ENCODE measurements around the gene RPS15. TPM values are rescaled to one million over a fixed set of nuclear protein-coding genes. Genes with fewer than 3 reads are reported as not detected.
"Not testable (repeated sequence)": the region's sequence is repeated elsewhere in the genome, so short reads cannot be mapped to it uniquely, and the experiment has no call there.

Gene RPS15
- total RNA-seq, 1 donor from 2014 or later: 1,175 TPM

DNA sequence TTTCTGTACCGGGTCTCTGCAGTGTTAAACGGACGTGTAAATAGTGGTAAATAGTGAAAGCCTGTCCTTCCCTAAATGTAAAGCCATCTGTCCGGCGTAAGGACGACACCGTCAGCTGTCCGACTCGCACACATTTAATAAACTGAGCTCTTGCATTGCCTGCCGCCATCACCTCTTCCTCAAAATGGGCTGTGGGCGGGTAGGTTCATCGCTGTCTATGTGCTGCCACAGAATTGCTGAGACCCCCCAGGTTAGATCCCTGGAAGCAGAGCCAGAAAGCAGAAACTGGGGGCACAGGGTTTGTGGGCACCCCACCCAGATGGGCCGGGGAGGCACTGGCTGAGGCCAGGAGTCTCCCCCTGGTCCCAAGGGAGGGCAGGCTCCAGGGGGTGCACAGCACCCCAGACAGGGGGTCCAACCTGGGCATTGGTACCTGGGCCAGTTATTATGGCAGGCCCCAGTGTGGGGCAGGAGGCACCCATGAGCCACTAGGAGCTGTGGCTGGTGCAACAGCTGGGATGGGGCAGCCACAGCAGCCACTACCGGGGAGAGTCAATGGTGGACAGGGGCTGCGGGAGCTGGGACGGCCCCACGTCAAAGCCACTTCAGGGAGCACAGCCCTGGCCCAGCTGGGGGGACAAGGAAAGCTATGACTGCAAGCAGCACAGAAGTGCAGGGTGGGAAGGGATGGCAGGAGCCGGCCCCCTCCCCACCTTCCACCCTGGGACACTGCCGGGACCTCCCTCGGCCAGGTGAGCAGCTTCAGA lies 35.1 kb downstream of the RPS15 start:
- peak overlapping the region; percentile 49 for H3K4me3 Mint-ChIP-seq (ENCODE audit: unreplicated experiment)
- TF ChIP-seq, protein P1, sequence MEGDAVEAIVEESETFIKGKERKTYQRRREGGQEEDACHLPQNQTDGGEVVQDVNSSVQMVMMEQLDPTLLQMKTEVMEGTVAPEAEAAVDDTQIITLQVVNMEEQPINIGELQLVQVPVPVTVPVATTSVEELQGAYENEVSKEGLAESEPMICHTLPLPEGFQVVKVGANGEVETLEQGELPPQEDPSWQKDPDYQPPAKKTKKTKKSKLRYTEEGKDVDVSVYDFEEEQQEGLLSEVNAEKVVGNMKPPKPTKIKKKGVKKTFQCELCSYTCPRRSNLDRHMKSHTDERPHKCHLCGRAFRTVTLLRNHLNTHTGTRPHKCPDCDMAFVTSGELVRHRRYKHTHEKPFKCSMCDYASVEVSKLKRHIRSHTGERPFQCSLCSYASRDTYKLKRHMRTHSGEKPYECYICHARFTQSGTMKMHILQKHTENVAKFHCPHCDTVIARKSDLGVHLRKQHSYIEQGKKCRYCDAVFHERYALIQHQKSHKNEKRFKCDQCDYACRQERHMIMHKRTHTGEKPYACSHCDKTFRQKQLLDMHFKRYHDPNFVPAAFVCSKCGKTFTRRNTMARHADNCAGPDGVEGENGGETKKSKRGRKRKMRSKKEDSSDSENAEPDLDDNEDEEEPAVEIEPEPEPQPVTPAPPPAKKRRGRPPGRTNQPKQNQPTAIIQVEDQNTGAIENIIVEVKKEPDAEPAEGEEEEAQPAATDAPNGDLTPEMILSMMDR (IDR thresholded peaks at IDR 0.05; ENCODE audit: unreplicated experiment): no peak
- no peak for DNase-seq (ENCODE audit: low spot score)
- peaks cover 9% of the 10 kb centered on the region for H3K36me3 Mint-ChIP-seq (ENCODE audit: low read depth, unreplicated experiment)
- H3K4me1 Mint-ChIP-seq (ENCODE audit: unreplicated experiment): no peaks in the 10 kb centered on the region
- H3K27ac Mint-ChIP-seq (ENCODE audit: unreplicated experiment): no peak overlapping the region
- peaks cover 11% of the 10 kb centered on the region for H3K27me3 Mint-ChIP-seq (ENCODE audit: unreplicated experiment)
- H3K9me3 Mint-ChIP-seq (ENCODE audit: unreplicated experiment): no peaks in the 10 kb centered on the region

DNA sequence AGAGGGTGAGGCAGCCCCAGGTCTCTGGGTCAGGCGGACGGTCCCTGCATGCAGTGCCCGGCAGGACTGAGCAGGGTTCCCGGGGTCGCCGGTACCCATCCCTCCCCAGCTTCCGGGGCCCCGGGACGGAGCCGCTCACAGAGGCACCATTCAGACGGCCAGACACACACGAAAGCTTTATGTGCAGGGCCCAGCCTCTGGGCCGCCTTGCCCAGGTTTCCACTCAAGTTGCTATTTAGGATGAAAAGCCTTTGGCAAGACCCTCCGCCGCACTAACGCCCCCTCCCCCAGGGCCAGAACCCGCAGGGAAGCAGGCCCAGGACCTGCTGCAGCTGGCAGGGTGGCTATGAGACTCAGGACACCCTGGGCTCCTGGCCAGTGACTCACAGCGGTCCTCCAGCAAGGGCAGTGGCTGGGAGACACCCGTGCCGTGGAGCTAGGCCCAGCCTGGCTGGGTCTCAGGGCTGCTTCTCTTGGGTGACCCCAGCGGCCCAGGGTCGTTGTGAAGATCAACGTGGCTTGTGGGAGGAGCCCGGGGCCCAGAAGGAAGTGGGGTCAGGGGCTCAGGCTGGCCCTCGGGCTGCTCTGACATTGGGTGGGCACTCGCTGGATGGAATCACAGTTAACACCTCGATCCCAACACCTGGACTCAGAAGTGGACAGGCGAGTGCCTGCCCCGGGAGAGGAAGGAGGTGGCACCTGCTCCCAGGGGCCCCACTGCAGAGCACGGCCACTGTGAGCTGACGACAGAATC lies 36.0 kb downstream of the RPS15 start:
- peaks cover 11% of the 10 kb centered on the region for H3K27me3 Mint-ChIP-seq (ENCODE audit: unreplicated experiment)
- TF ChIP-seq, protein P1 (IDR thresholded peaks at IDR 0.05; ENCODE audit: unreplicated experiment): no peak
- no peaks in the 10 kb centered on the region for H3K4me1 Mint-ChIP-seq (ENCODE audit: unreplicated experiment)
- no peak for DNase-seq (ENCODE audit: low spot score)
- H3K27ac Mint-ChIP-seq (ENCODE audit: unreplicated experiment): no peak overlapping the region
- H3K4me3 Mint-ChIP-seq (ENCODE audit: unreplicated experiment): no peak overlapping the region
- H3K36me3 Mint-ChIP-seq (ENCODE audit: low read depth, unreplicated experiment): peaks cover 9% of the 10 kb centered on the region
- H3K9me3 Mint-ChIP-seq (ENCODE audit: unreplicated experiment): no peaks in the 10 kb centered on the region

DNA sequence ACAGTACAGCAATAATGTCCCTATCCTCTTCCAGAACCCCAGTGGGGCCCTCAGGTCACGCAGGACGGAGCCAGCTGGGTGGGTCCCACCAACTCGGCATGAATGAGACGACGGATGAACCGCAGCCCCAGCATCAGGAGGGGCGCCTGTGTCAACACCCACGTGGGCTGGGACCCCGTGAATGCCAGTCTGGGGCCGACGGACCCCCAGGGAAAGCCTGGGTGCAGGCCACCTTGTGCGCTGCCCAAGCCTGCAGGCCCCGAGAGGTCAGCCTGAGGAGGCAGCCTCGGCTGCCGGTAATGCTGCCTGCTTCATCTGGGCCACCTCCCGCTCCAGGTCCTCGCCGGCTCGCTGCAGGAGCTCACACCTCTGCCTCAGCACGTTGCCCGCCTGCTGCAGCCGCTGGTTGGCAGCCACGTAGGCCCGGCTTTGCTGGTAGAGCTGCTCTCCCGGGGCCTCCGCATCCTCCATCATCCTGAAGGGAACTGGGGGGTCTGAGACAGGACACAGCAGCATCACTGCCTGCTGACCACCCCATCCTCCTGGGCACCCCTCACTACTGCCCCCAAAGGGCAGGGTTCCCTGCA lies 36.7 kb downstream of the RPS15 start:
- H3K27me3 Mint-ChIP-seq (ENCODE audit: unreplicated experiment): peaks cover 12% of the 10 kb centered on the region
- H3K9me3 Mint-ChIP-seq (ENCODE audit: unreplicated experiment): no peaks in the 10 kb centered on the region
- no peak overlapping the region for H3K27ac Mint-ChIP-seq (ENCODE audit: unreplicated experiment)
- TF ChIP-seq, protein P1 (IDR thresholded peaks at IDR 0.05; ENCODE audit: unreplicated experiment): no peak
- no peaks in the 10 kb centered on the region for H3K4me1 Mint-ChIP-seq (ENCODE audit: unreplicated experiment)
- H3K4me3 Mint-ChIP-seq (ENCODE audit: unreplicated experiment): no peak overlapping the region
- peaks cover 9% of the 10 kb centered on the region for H3K36me3 Mint-ChIP-seq (ENCODE audit: low read depth, unreplicated experiment)
- no peak for DNase-seq (ENCODE audit: low spot score)

DNA sequence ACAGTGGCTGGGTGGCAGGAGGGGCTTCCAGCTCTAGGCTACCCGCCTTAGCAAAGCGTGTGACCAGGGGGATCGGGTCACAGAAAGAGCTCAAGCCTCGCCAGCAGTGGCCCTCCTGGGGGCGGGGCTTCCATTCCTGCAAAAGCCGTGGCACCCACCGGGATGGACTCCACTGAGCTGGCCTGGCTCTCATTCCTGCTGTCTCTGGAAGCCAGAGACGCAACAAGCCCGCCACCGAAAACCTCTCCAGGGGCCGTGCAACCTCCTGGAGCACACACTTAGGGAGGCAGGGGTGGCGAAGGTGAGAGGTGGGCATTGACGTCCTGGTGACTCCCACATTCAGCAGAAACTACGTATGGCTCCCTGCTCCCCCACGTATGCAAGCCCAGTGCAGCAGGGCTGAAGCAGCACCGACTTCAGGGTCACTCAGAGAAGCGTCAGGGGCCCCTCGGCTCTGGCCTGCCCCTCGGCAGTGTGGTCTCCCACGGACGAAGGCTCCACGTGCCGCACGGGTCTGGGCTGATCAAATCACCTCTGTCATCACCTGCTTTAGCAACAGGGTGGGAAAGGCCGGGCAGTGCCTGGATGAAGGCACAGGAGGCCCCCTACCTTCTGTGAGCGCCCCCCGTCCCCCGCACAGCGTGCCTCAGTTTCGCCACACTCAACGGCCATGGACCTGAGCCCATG lies 37.7 kb downstream of the RPS15 start:
- Mint-ChIP-seq H3K27me3 (ENCODE audit: unreplicated experiment) (peaks cover 11% of the 10 kb centered on the region), H3K4me3 (ENCODE audit: unreplicated experiment) (no peak overlapping the region), H3K9me3 (ENCODE audit: unreplicated experiment) (no peaks in the 10 kb centered on the region), H3K4me1 (ENCODE audit: unreplicated experiment) (peaks cover 7% of the 10 kb centered on the region), H3K27ac (ENCODE audit: unreplicated experiment) (no peak overlapping the region), H3K36me3 (ENCODE audit: low read depth, unreplicated experiment) (peaks cover 14% of the 10 kb centered on the region)
- TF ChIP-seq, protein P1 (IDR thresholded peaks at IDR 0.05; ENCODE audit: unreplicated experiment): no peak
- DNase-seq (ENCODE audit: low spot score): no peak

DNA sequence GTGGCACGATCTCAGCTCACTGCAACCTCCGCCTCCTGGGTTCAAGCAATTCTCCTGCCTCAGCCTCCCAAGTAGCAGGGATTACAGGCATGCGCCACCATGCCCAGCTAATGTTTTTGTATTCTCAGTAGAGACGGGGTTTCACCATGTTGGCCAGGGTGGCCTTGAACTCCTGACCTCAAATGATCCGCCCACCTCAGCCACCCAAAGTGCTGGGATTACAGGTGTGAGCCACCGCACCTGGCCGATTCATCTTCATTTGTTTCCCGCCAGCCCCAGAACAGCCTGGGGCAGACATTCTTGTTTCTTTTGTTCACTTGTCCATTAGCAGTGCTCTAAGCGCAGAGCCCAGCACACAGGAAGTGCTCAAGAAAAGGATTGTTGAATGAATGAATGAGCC lies 38.9 kb downstream of the RPS15 start:
- DNase-seq (ENCODE audit: low spot score); H3K27ac Mint-ChIP-seq (ENCODE audit: unreplicated experiment); H3K9me3 Mint-ChIP-seq (ENCODE audit: unreplicated experiment); H3K4me1 Mint-ChIP-seq (ENCODE audit: unreplicated experiment); H3K27me3 Mint-ChIP-seq (ENCODE audit: unreplicated experiment): not testable (repeated sequence)
- Mint-ChIP-seq H3K4me3 (ENCODE audit: unreplicated experiment) (peak overlapping the region; percentile 76), H3K36me3 (ENCODE audit: low read depth, unreplicated experiment) (peaks cover 14% of the 10 kb centered on the region)
